Caki2 (cell line): ENCODE measurements around the gene NUDT22. TPM values are rescaled to one million over a fixed set of nuclear protein-coding genes. Genes with fewer than 3 reads are reported as not detected.

ENCODE experiments used
- DNase-seq: peaks from one replicate; pipeline ENCODE4 v3.0.0-alpha.2; 2015; ENCODE audit warnings: low read depth
- in situ Hi-C: cut with HindIII; loops from 2 replicates; pipeline ENCODE4 v1.10.0; 2016; ENCODE audit warnings: low sequenced_read_pairs, low pct_unique_long_range_greater_than_20kb, mixed read lengths
- total RNA-seq: library from RNA; depleted of rRNA; stranded (reverse); fragments of >200 nt; shearing (Covaris generic); gene quantifications from 2 replicates; pipeline ENCODE4 v1.2.3, GENCODE V29; 2014; ENCODE audit warnings: low replicate concordance

NUDT22 gene
- total RNA-seq, 1 experiment from 2014 or later, result 31.4 TPM

DNA sequence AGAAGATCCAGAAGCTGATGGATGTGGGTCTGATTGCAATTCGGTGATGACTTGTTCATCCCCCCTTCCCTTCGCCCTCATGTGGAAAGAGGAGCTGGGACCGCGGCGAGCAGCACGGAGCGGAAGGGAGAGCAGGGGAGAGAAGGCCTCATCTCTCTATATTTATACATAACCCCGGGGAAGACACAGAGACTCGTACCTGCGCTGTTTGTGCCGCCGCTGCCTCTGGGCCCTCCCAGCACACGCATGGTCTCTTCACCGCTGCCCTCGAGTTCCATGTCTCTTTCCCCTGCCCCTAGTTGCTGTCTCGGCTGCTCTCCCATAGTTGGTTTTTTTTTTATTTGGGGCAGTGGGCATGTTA lies 22.0 kb upstream of the NUDT22 start:
- in situ Hi-C loops, result no loop called here
- DNase-seq, result no peak

DNA sequence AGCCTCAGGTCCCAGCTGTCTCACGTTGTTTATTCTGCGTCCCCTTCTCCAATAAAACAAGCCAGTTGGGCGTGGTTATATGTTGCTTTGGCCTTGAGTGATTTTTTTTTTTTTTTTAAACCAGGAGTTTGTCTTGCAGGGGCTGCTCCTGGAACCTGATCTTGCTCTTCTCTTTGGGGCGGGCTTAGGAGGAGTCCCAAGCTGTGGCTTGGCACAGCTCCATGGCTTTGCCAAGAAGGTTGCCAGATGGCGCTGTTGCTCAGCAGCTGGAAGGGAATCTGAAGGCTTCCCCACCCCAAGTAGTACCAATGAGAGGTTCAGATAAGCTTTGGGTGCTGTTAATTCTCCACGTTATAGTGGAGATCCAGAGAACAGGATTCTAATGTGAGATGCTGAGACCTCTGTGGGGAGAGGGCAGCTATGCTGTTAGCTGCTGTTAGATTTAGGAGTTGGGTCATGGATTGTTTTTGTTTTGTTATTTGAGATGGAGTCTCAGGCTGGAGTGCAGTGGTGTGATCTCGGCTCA lies 21.5 kb upstream of the NUDT22 start:
- DNase-seq, result peak; percentile 82
- in situ Hi-C loops, result no loop called here

DNA sequence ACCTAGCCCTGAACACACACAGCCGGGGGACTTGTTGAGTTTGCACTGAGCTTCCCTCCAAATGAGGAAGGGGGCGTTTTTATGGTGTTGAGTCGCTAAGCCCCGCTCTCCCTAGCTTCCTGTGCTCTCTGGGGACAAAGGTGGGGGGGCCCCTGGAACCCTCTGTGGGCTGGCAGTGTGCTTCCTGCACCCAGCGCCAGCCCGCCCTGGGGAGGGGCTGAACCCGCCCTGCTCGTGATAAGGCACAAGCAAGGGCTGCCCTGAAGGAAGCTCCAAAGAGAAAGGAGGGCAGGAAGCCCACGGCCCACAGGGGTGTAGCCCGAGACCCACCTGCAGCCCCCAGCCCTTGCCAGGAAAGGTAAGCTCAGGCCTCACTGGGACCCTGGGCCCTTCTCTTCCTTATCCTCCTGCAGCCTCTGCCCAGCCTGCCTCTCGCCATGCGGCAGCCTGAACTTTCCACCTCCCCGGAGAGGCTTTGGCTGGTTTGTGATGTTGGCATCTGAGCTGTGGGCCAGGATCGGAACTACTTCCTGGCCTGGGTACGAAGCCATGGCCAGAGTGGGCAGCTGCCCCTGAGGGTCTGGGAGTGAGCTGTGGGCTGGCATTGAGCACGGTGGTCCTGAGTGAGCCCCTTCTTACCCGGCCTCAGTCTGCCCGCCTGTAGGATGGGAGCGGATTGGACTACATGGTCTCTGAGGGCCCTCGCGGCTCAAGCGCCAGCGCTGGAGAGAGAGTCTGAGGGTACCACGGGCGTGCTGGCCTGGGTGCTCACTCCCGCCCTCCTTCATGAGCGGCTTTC lies 19.4 kb upstream of the NUDT22 start, which contains the start of gene FERMT3:
TSS of gene FERMT3 (plus strand) at position 265 of the 799 bp plus-strand sequence. CDS start 644 bp downstream, outside the sequence.
- DNase-seq, result no peak
- in situ Hi-C loops, result no loop called here

DNA sequence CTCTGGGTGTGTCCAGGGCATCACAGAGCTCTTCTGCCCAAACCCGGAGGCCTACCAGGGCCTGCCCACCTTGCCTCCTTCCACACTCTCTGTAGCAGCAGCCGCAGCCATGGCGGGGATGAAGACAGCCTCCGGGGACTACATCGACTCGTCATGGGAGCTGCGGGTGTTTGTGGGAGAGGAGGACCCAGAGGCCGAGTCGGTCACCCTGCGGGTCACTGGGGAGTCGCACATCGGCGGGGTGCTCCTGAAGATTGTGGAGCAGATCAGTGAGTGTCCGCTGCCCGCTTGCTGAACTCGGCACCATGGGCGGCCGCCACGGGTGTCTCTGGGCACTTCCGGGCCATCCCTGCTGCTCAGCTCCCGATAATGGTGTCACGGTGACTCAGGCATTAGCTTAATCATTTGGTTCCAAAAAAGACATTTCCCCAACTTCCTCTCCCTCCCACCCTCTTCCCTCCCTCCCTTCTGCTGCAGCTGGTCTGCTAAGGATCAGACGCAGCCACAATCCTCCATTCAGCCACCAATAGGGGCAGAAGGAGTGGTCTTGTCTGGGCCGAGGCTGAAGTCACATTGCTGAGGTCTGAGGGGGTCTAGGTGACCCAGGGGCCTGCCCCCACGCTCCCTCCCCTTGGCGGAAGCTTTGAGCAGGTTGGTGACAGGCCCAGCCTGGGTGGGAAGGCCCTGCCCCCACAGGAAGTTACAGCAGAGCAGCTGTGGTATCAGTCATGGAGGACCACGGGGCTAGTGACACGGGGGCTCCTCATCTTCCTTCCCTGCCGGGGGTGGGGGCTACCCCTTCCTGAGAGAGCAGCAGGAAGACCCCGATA lies 18.6 kb upstream of the NUDT22 start:
- in situ Hi-C loops, result no loop called here
- no peak for DNase-seq

DNA sequence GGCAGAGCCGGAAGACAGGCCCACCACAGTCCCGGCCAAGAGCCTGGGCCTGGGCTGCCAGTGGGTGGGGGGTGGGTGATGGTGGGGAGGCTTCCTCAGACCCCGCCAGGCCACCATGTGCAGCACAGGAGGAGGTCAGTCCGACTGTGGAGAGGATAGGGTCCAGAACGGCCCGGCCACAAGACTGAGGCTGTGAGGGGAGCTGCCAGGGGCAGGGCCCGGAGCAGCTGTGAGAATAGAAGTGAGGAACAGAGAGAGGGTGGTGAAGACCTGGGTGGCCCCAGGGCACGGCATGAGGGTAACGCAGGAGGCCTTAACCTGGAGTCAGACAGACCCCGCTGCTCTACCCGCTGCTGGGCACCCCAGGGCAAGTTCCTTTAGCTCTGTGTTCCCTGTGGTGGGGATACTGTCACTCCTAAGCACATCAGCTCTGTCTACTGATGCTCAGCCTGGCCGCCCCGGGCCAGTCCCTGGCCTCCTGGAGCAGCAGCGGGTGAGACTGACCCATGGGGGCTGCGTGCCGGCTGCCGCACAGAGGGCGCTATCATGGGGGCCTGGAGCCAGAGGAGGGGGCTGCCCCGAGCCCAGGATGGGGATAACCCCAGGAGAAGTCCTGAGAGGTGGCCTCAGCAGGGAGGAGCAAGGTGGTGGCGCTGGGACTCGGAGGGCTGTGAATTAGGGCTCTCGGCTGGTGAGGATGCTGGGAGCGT lies 17.8 kb upstream of the NUDT22 start:
- in situ Hi-C loops, result no loop called here
- no peak for DNase-seq

DNA sequence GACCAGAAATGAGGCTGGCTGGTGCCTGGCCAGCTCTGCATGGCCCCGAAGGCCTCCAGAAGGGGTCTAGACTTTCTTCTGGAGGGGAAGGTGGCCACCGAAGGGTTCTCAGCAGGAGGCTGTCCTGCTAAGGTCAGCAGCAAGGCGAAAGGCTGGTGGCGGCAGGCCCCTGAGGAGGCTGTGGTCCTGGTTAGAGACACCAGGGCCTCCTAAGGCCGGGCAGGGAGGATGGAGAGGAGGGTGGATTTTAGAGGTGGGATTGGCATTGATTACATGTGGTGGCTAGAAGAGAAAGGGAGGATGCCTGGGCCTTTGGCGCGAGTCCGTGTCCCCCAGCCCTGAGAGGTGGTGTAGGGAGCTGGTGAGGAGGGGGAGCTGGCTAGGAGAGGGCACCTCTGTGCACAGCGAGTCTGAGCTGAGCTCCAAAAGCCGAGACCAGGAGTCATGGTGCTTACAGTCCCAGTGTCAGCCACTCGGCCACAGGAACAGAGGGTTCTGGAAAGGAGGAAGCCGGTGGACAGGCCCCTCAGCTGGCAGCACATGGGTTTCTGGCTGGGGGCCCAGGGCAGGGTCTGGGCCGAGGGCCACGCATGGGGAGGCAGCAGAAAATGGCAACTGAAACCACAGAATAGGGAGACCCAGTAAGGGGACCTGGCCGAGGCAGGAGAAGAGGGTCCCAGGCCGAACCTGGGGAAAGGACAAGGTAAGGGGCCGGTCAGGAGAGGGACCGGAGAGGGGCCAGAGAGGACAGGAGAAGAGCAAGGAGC lies 17.1 kb upstream of the NUDT22 start:
- DNase-seq, result no peak
- in situ Hi-C loops, result no loop called here

DNA sequence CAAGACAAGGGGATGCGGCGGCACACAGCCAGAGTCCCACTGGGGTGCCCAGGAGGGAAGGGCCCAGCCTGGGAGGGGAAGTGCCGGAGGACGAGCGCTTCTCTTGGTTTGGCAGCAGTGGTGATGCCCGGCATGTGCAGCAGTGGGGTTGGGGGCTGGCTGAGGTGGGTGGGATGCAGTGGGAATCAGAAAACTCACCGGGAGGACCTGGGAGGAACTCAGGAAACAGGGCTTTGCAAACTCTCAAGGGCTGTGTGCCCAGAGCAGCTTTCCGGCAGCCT lies 16.6 kb upstream of the NUDT22 start:
- in situ Hi-C loops, result no loop called here

DNA sequence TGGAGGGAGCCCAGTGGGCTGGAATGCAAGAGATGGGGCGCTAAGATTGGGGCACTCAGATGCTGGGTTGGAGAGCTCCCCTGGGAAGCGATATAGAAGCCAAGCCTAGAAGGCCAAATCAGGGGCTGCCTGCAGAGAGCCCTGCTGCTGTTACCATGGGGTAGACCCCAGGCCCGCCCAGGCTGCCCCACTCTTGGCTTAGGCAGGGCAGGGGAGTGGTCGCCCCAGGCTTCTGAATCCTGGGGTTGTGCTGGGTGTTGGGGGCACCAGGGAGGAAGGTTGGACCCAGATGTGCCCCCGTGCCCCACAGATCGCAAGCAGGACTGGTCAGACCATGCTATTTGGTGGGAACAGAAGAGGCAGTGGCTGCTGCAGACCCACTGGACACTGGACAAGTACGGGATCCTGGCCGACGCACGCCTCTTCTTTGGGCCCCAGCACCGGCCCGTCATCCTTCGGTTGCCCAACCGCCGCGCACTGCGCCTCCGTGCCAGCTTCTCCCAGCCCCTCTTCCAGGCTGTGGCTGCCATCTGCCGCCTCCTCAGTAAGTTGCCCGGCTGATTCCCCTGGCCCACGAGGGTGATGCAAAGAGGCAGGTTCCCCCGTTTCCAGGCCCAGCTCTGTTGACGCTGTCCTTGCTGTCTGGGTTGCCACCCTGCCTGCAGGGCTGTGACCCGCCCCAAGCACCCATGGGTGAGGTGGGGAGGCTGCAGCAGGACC lies 15.6 kb upstream of the NUDT22 start:
- DNase-seq, result no peak
- in situ Hi-C loops, result no loop called here

More for the DNA sequence above, 16.6 kb upstream of the NUDT22 start:
- no peak for DNase-seq

DNA sequence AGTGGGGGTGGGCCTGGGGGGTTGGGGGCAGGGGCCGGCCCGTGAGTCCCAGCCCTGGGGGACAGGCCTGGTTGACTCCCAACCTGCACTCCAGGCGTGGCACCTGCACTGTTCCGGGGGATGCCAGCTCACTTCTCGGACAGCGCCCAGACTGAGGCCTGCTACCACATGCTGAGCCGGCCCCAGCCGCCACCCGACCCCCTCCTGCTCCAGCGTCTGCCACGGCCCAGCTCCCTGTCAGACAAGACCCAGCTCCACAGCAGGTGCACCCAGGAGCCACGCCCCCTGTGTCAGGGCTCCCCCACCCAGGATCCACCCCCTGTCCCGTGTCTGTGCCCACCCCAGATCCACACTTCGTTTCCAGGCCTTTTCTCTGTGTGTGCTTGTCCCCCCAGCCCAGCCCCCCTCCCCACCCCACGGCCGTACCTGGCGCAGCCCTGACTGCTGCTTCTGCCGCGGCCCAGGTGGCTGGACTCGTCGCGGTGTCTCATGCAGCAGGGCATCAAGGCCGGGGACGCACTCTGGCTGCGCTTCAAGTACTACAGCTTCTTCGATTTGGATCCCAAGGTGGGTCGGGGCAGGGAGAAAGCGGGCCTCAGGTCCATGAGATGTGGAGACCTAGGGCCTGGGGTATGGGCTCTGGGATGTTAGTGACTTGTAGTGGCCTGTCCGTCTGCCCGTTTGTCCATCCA lies 14.7 kb upstream of the NUDT22 start:
- no peak for DNase-seq
- in situ Hi-C loops, result no loop called here

DNA sequence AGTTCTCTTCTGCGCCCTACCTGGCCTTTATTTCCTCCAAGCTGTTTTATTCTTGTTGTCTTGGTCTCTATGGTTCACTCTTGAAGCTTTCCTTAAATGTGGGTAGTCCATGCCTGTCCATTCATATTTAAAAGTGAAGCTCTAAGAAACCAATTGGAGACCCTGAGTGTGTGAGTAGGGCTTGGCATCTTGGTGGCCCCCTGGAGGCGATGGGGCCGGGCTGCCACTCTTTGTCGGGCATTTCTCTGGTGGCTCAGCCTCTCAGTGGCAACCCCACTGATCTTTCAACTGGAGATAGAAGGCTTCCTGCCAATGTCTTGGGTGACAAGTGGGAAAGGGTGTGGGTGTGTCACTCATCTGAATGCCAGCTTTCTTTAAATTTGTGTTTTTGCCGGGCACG lies 9.2 kb upstream of the NUDT22 start:
- in situ Hi-C loops, result no loop called here
- no peak for DNase-seq

DNA sequence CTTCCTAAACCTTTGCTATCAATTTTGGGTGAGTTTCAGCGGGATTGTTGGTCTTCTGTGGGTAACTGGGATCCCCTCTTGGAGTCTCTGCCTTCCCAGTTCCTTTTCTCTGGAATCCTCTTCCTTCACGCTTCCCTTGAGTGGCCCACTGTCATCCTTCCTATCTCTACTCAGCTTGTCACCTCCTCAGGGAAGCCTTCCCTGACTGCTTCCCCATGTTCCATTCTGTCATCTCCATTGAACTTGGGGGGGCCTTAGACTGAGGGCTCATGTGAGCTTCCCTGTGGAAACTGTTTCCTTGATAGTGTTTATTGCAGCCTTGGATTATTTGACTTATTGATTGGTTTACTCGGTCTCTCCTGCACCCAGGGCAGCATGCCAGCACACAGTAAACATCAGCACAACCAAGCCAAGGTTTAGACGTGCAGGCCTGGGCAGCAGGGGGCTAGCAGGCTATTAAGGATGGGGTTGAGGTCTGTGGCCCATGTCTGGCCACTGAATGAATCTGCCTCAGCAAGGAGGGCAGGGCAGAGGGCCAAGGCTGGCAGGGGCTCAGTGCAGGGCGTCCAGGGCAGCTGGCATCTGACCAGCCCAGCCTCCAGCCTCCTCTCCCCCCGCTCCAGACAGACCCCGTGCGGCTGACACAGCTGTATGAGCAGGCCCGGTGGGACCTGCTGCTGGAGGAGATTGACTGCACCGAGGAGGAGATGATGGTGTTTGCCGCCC lies 7.3 kb upstream of the NUDT22 start:
- in situ Hi-C loops, result no loop called here
- no peak for DNase-seq

DNA sequence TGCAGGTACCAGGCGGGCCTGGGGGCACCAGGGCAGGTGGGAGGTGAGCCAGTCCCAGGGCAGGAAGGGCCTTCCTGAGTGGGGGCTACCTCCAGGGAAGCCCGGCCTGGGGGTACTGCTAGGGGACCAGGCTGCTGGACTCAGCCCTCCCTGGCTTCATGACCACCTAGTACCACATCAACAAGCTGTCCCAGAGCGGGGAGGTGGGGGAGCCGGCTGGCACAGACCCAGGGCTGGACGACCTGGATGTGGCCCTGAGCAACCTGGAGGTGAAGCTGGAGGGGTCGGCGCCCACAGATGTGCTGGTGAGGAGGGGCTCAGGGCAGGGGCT lies 6.8 kb upstream of the NUDT22 start:
- in situ Hi-C loops, result no loop called here
- no peak for DNase-seq

DNA sequence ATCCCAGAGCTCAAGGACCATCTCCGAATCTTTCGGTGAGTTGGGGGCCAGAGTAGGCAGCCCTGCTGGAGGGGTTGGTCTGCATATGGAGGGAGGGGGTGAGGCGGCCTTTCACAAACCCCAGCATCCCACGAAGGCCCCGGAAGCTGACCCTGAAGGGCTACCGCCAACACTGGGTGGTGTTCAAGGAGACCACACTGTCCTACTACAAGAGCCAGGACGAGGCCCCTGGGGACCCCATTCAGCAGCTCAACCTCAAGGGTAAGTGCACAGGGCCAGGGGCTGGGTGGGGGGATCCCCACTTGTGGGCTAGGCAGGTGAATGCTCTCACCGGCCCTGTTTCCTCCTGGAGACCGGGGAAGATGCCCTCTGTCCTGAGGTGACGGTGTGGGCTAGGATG lies 6.3 kb upstream of the NUDT22 start:
- in situ Hi-C loops, result no loop called here
- no peak for DNase-seq

DNA sequence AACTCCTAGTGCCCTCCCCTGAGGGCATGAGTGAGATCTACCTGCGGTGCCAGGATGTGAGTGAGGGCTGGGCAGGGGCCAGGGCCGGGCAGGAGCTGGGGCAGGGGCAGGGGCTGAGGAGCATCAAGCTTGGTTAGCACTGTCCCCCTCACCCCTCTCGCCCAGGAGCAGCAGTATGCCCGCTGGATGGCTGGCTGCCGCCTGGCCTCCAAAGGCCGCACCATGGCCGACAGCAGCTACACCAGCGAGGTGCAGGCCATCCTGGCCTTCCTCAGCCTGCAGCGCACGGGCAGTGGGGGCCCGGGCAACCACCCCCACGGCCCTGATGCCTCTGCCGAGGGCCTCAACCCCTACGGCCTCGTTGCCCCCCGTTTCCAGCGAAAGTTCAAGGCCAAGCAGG lies 5.8 kb upstream of the NUDT22 start:
- in situ Hi-C loops, result no loop called here
- no peak for DNase-seq

DNA sequence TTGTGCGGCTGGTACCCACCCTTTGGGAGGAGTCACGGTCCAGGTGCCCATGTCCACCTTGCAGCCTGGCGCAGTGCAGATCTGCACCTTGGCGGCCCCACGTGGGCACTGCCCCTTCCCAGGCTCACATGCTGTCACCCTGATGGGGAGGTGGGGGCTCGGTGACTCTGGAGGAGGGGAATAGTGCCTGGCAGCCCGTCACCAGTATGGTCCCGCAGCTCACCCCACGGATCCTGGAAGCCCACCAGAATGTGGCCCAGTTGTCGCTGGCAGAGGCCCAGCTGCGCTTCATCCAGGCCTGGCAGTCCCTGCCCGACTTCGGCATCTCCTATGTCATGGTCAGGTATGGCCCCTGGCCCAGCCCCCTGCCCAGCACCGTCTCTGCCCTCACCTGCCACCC lies 5.3 kb upstream of the NUDT22 start:
- in situ Hi-C loops, result no loop called here
- no peak for DNase-seq

DNA sequence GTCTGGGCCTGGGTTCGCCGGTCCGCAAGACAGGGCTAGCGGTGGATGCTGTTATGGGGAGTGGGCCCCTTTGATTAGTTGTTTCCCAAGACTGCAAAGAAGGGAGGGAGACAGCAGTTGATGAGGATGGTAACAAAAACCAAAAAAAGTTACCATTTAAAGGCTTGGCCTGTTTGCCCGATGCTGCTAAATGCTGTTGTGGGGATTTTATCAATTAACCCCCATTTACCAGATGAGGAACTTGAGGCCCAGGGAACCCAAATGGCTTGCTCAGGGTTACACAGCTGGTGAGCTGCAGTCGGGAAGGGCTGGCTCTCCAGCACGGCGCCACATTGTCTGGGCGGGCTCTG lies 3.4 kb upstream of the NUDT22 start:
- in situ Hi-C loops, result no loop called here

More for the DNA sequence above, 3.4 kb upstream of the NUDT22 start:
- DNase-seq, result no peak
